ENCODE measurements around the gene STAT5B. TPM values are rescaled to one million over a fixed set of nuclear protein-coding genes. Genes with fewer than 3 reads are reported as not detected.

The STAT5B gene
- total and polyA plus RNA-seq, 9 of the 15 experiments (the other 6 are each of a cell fraction or from before 2014, with no cell fraction given), result 20.8 to 176 (median 92.4) TPM

DNA sequence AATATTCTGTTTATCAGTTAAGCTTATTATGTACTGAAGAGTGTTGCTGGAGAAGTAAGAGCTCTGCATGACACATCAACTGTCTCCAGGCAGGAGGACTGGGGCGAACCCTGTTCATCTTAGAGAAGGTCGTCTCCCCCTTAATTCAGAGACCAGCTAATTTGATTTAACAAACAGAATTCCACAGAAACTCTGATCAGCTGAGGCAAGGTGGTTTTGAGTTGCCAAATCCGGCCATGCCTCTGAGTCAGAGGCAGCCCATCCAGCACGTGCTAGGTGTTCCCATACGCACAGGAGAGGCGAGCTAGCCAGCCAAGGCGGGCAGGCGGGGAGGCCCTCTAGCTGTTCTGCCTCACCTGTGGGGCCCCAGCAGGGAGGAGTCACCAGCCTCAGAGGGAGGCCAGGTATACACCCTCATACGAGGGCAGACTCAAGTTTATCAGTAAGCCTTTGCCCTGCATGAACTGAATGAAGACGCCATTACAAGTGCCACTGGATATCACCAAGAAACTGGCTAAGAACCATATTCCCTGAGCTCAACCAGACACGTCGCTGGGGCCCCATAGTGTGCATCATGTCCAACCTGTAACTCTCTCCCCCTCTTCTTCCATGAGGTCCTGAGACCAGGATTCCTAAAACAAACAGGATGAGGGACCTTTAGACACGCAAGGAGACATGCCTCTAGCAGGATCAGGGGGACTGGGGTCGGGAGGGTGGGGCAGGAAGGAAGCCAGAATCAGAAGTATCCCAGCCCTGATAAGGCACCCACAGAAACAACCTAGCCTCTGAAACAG, 37.8 kb upstream of the STAT5B start (continued):
- TF ChIP-seq HDAC2 (IDR thresholded peaks at IDR 0.05) (0 out of 2 replicates have a peak, but pooled peaks have one; percentile 32), MNT (conservative IDR thresholded peaks at IDR 0.05) (peak; percentile 35 to 46; a peak in 1 of 4 replicates), U2AF1 (optimal IDR thresholded peaks at IDR 0.05; ENCODE audit: low read depth, low read length) (no peak), ZBTB12 (CRISPR knock-in tag; IDR thresholded peaks at IDR 0.05) (0 out of 2 replicates have a peak, but pooled peaks have one; percentile 11), TAF1 (IDR thresholded peaks at IDR 0.05; ENCODE audit: control insufficient read depth, extremely low read depth, insufficient read depth, low read length, severe bottlenecking) (no peak), ZNF274 (IDR thresholded peaks at IDR 0.05; ENCODE audit: borderline replicate concordance, low read depth, low read length) (no peak), CTBP1 (IDR thresholded peaks at IDR 0.05; ENCODE audit: borderline replicate concordance) (peak; percentile 53; the same call in 1 of the 2 replicates), POLR2G (IDR thresholded peaks at IDR 0.05; ENCODE audit: low read depth, low read length) (peak; percentile 80), ILK (tag; IDR thresholded peaks at IDR 0.05; ENCODE audit: borderline replicate concordance, low read depth) (no peak), ARNT (IDR thresholded peaks at IDR 0.05) (no peak), CREB1 (IDR thresholded peaks at IDR 0.05) (no peak), CREB1 (CRISPR knock-in tag; IDR thresholded peaks at IDR 0.05) (0 out of 2 replicates have a peak, but pooled peaks have one; percentile 23), NR1H2 (CRISPR knock-in tag; IDR thresholded peaks at IDR 0.05) (no peak), MLX (CRISPR knock-in tag; conservative IDR thresholded peaks at IDR 0.05) (0 out of 4 replicates have a peak, but pooled peaks of 1 of the 2 experiments have one; percentile 26), MYC (IDR thresholded peaks at IDR 0.05; ENCODE audit: low read depth, low read length) (0 out of 2 replicates have a peak, but pooled peaks have one; percentile 33), MYC (CRISPR knock-in tag; IDR thresholded peaks at IDR 0.05; ENCODE audit: borderline replicate concordance, low read depth) (peak; percentile 25; the same call in 1 of the 2 replicates), MITF (IDR thresholded peaks at IDR 0.05) (no peak), PRPF4 (IDR thresholded peaks at IDR 0.05; ENCODE audit: insufficient read depth, low read depth, low read length, poor library complexity, severe bottlenecking) (no peak), HEY1 (CRISPR knock-in tag; IDR thresholded peaks at IDR 0.05; ENCODE audit: borderline replicate concordance) (no peak), ZFP1 (CRISPR knock-in tag; IDR thresholded peaks at IDR 0.05) (no peak), SP2 (IDR thresholded peaks at IDR 0.05; ENCODE audit: extremely low read depth, low read depth, low read length, poor library complexity, severe bottlenecking) (no peak), ZNF175 (CRISPR knock-in tag; IDR thresholded peaks at IDR 0.05; ENCODE audit: low read depth) (peak; percentile 91)

Measured in K562 (cell line).